Fibroblast of lung (primary cell): ENCODE results near the gene TSPOAP1.

ENCODE experiments used
- EZH2 ChIP-seq: IDR thresholded peaks from 2 replicates; pipeline ENCODE4 v1.5.1; 2012; ENCODE audit warnings: low read length, control low read depth, mild to moderate bottlenecking; ENCODE audit errors: missing control alignments
- TF ChIP-seq, protein P1 (sequence below), 2 donors: IDR thresholded peaks in 1 of 2; conservative IDR thresholded peaks in 1 of 2; 1 replicate in 1 of 2; 2 replicates in 1 of 2; pipeline ENCODE4 v1.5.1; 2011 to 2012; ENCODE audit warnings: low read length in 2 of 2, control low read depth in 1 of 2, inconsistent platforms in 1 of 2, low read depth in 1 of 2, mild to moderate bottlenecking in 1 of 2

DNA sequence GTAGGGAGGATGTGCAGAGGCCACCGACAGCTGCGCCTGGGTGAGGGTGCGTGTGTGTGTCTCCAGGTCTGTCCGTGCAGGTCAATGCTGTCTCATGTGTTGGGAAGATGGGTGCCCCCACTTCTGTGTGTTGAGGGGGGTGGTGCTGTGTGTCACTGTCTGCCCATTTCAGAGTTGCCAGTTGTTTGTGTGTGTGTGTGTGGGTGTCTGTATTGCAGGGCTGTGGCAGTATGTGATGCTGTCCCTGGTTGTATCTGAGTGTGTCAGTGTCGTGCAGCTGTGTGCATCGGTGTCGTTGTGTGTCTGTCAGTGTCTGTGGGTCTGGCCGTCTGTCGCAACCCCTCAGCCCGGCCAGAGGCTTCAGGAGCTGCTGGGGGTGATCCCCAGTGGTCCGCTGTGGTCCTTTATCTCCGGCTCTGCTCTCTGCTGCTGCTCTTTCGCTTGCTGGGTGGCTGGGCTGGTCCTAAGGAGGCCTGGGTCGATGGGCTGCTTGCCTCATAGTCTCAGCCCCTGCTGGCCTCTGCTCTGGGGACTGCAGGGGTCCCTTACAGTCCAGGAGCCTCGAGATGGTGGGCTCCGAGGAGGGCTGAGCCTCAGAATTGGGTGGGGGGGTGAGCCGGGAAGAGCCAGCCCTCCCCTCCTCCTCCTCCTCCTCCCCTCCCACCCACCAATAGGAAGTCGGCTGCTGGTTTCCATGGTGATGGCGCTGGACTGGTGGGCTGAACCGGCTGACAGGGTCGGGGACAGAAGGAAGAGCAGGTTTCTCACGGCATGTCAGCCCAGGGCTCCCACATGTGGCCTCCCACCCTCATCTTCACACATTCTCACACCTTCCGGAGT, at the start of gene TSPOAP1:
- TF ChIP-seq EZH2, result no peak
- TF ChIP-seq, protein P1, sequence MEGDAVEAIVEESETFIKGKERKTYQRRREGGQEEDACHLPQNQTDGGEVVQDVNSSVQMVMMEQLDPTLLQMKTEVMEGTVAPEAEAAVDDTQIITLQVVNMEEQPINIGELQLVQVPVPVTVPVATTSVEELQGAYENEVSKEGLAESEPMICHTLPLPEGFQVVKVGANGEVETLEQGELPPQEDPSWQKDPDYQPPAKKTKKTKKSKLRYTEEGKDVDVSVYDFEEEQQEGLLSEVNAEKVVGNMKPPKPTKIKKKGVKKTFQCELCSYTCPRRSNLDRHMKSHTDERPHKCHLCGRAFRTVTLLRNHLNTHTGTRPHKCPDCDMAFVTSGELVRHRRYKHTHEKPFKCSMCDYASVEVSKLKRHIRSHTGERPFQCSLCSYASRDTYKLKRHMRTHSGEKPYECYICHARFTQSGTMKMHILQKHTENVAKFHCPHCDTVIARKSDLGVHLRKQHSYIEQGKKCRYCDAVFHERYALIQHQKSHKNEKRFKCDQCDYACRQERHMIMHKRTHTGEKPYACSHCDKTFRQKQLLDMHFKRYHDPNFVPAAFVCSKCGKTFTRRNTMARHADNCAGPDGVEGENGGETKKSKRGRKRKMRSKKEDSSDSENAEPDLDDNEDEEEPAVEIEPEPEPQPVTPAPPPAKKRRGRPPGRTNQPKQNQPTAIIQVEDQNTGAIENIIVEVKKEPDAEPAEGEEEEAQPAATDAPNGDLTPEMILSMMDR (conservative IDR thresholded peaks at IDR 0.05 in 1 of 2, IDR thresholded peaks at IDR 0.05 in 1 of 2; ENCODE audit: low read depth in 1 of 2, low read length in 2 of 2), result no peak
